OCI-LY1 (cell line): ENCODE data around the gene PKIG.

Experiments used
- H2AFZ ChIP-seq: fragments of 200-600 bp; sonication (generic), shearing (Covaris generic); 2 replicates; pipeline ENCODE4 v1.6.0; 2014; ENCODE audit warnings: antibody characterized with exemption, mild to moderate bottlenecking, low read length
- H3F3A ChIP-seq: fragments of 200-600 bp; sonication (generic), shearing (Covaris generic); 2 replicates; pipeline ENCODE4 v1.6.0; 2014; ENCODE audit warnings: mild to moderate bottlenecking, antibody characterized with exemption, low read length, moderate library complexity; ENCODE audit not compliant: insufficient read depth
- H3K27ac ChIP-seq: fragments of 200-600 bp; sonication (generic); 2 replicates; pipeline ENCODE4 v1.5.1; 2014; ENCODE audit warnings: low read length, mixed run types, mild to moderate bottlenecking, low read depth; ENCODE audit not compliant: poor library complexity, severe bottlenecking
- H3K27me3 ChIP-seq: fragments of 200-600 bp; sonication (generic); 2 replicates; pipeline ENCODE4 v1.6.0; 2014; ENCODE audit warnings: antibody characterized with exemption, mild to moderate bottlenecking, low read length, moderate library complexity; ENCODE audit not compliant: insufficient read depth
- H3K36me3 ChIP-seq: fragments of 200-600 bp; sonication (generic); 2 replicates; pipeline ENCODE4 v1.6.1; 2014; ENCODE audit warnings: mild to moderate bottlenecking, antibody characterized with exemption, low read length, moderate library complexity, mixed read lengths; ENCODE audit not compliant: insufficient read depth
- H3K4me1 ChIP-seq: fragments of 200-600 bp; sonication (generic); 2 replicates; pipeline ENCODE4 v1.5.1; 2014; ENCODE audit warnings: mild to moderate bottlenecking, low read length, moderate library complexity; ENCODE audit not compliant: insufficient read depth, severe bottlenecking
- H3K4me2 ChIP-seq: fragments of 200-600 bp; sonication (generic), shearing (Covaris generic); 2 replicates; pipeline ENCODE4 v1.6.1; 2014; ENCODE audit warnings: low read length
- H3K4me3 ChIP-seq: fragments of 200-600 bp; sonication (generic); 2 replicates; pipeline ENCODE4 v1.5.1; 2014; ENCODE audit warnings: low read length, low read depth, mild to moderate bottlenecking, mixed read lengths; ENCODE audit not compliant: poor library complexity, severe bottlenecking
- H3K79me2 ChIP-seq: fragments of 200-600 bp; shearing (Covaris generic); 2 replicates; pipeline ENCODE4 v1.6.1; 2016; ENCODE audit warnings: mixed run types, low read length, mixed read lengths; ENCODE audit not compliant: insufficient read depth
- H3K9ac ChIP-seq: fragments of 200-600 bp; sonication (generic), shearing (Covaris generic); 2 replicates; pipeline ENCODE4 v1.6.1; 2014; ENCODE audit warnings: mild to moderate bottlenecking, low read length, mixed read lengths
- H3K9me2 ChIP-seq: fragments of 200-600 bp; sonication (generic), shearing (Covaris generic); 2 replicates; pipeline ENCODE4 v1.6.1; 2014; ENCODE audit warnings: low read depth, mild to moderate bottlenecking, low read length, mixed read lengths
- H3K9me3 ChIP-seq: fragments of 200-600 bp; shearing (Covaris generic); 2 replicates; pipeline ENCODE4 v1.6.1; 2014; ENCODE audit warnings: low read length, mixed read lengths
- H4K20me1 ChIP-seq: fragments of 200-600 bp; sonication (generic), shearing (Covaris generic); 2 replicates; pipeline ENCODE4 v1.6.0; 2016; ENCODE audit warnings: mild to moderate bottlenecking, low read length; ENCODE audit not compliant: insufficient read depth
- CTCF ChIP-seq: fragments of 200-600 bp; sonication (generic), shearing (Covaris generic); IDR thresholded peaks from 2 replicates; pipeline ENCODE4 v1.5.1; 2017; ENCODE audit warnings: mild to moderate bottlenecking, antibody characterized with exemption, low read length, moderate library complexity, mixed read lengths
- EZH2 ChIP-seq: fragments of 200-600 bp; sonication (generic), shearing (Covaris generic); IDR thresholded peaks from 2 replicates; pipeline ENCODE4 v1.8.0; 2017; ENCODE audit warnings: borderline replicate concordance, mixed run types, mild to moderate bottlenecking, antibody characterized with exemption, low read length, moderate library complexity, mixed read lengths

PKIG gene

DNA sequence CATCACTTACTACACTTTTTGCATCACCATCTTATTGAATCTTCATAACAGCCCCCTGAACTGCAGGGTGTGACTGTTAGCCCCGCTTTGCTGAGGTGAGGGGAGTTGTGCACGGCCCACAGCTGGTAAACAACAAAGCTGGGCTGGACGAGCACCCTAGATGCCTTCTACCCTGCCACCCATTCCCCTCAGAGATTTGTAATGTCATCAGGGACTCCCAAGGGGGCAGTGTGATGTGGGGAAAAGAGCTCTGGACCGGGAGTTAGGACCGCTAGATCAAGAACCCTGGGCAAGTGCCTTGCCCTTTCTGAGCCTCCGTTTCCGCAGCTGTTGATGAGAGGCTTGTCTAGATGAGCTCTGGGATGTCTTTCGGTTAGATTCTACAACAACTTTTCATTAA is 20.9 kb downstream of the PKIG start:
- no peaks in the 10 kb centered on the region for H3K79me2 ChIP-seq
- no peak overlapping the region for H3K4me3 ChIP-seq
- no peaks in the 10 kb centered on the region for H3K9me2 ChIP-seq
- H3K9ac ChIP-seq = peak overlapping the region; percentile 0; the same call in 1 of the 2 replicates
- H3F3A ChIP-seq = no peaks in the 10 kb centered on the region
- H3K4me1 ChIP-seq = peaks cover 59% of the 10 kb centered on the region
- no peak overlapping the region for H2AFZ ChIP-seq
- peak overlapping the region; percentile 73 for H3K27ac ChIP-seq
- no peaks in the 10 kb centered on the region for H3K27me3 ChIP-seq
- no peaks in the 10 kb centered on the region for H4K20me1 ChIP-seq
- TF ChIP-seq EZH2 = no peak
- TF ChIP-seq CTCF = peak; percentile 55
- H3K9me3 ChIP-seq = no peaks in the 10 kb centered on the region
- peak overlapping the region; percentile 37; the same call in 1 of the 2 replicates for H3K4me2 ChIP-seq
- H3K36me3 ChIP-seq = no peaks in the 10 kb centered on the region

DNA sequence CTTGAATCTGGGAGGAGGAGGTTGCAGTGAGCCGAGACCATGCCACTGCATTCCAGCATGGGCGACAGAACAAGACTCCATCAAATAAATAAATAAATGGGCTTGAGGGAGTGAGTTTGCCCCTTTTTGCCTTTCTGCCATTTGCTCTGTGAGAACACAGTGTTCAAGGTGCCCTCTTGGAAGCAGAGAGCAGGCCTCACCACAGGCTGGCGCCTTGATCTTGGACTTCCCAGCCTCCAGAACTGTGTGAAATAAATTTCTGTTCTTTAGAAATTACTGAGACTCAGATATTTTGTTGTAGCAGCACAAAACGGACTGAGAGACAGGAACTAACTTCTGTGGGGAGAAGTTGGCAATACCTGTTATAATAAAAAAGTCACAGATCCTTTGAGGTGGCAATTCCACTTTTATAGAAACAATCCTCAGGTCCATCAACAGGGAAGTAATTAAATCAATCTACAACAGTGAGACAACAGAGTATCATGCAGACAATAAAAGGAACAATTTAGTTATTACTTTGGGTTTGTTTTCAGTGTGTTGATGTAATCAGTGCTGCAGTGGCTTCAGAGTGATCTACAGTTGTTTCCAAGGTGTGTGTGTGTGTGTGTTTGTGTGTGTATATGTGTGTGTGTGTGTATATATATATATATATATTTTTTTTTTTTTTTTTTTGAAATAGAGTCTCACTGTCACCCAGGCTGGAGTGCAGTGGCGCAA is 24.5 kb downstream of the PKIG start:
- H3K79me2 ChIP-seq = no peaks in the 10 kb centered on the region
- H3K27me3 ChIP-seq = no peaks in the 10 kb centered on the region
- no peak overlapping the region for H3K9ac ChIP-seq

GRCh38 chr20:44609006-44609515 is 26.7 kb downstream of the PKIG start:
- H3K4me2 ChIP-seq = peak overlapping the region; percentile 58
- peak overlapping the region; percentile 55; the same call in 1 of the 2 replicates for H3K9ac ChIP-seq
- H3F3A ChIP-seq = no peaks in the 10 kb centered on the region
- H4K20me1 ChIP-seq = no peaks in the 10 kb centered on the region
- H3K9me3 ChIP-seq = no peaks in the 10 kb centered on the region
- no peaks in the 10 kb centered on the region for H3K79me2 ChIP-seq
- H3K9me2 ChIP-seq = no peaks in the 10 kb centered on the region
- peak overlapping the region; percentile 34 for H3K4me3 ChIP-seq
- H3K36me3 ChIP-seq = peaks cover 18% of the 10 kb centered on the region; the same call in 1 of the 2 replicates
- no peak overlapping the region for H2AFZ ChIP-seq
- H3K4me1 ChIP-seq = peaks cover 39% of the 10 kb centered on the region
- H3K27ac ChIP-seq = peak overlapping the region; percentile 82
- TF ChIP-seq EZH2 = no peak
- TF ChIP-seq CTCF = no peak
- H3K27me3 ChIP-seq = no peaks in the 10 kb centered on the region

More for the DNA sequence above, 24.5 kb downstream of the PKIG start:
- Histone ChIP-seq H2AFZ (no peak overlapping the region), H4K20me1 (no peaks in the 10 kb centered on the region), H3F3A (no peaks in the 10 kb centered on the region), H3K36me3 (peaks cover 3% of the 10 kb centered on the region; the same call in 1 of the 2 replicates), H3K9me2 (no peaks in the 10 kb centered on the region), H3K27ac (no peak overlapping the region), H3K4me1 (peaks cover 55% of the 10 kb centered on the region), H3K4me2 (no peak overlapping the region), H3K9me3 (no peaks in the 10 kb centered on the region), H3K4me3 (no peak overlapping the region)
- no peak for TF ChIP-seq EZH2
- no peak for TF ChIP-seq CTCF
